ENCODE results near the gene PODNL1.

Gene PODNL1

DNA sequence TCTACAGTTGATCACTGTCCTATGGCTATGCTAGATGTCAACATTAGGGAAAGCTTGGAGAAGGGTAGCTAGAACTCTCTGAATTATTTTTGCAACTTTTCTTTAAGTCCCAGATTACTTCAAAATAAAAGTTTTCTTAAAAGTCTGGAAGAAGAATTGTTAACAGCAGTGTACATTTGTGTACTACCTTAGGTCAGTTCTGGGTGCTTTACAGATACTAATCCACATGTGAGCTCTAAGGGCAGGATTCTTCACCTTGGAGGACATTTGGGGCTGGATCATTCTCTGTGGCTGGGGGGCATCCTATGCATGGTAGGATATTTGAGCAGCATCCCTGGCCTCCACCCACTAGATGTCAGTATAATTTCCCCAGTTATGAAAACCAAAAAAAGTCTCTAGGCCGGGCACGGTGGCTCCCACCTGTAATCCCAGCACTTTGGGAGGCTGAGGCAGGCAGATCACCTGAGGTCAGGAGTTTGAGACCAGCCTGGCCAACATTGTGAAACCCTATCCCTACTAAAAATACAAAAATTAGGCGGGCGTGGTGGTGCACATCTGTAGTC is 35.1 kb downstream of the PODNL1 start:
- intact Hi-C loops (cut with DNase I) = loop anchor here (10.0 kb wide), 1 partner anchor 52 kb away; the partner anchor contains the start of gene DCAF15
- no peak for DNase-seq

DNA sequence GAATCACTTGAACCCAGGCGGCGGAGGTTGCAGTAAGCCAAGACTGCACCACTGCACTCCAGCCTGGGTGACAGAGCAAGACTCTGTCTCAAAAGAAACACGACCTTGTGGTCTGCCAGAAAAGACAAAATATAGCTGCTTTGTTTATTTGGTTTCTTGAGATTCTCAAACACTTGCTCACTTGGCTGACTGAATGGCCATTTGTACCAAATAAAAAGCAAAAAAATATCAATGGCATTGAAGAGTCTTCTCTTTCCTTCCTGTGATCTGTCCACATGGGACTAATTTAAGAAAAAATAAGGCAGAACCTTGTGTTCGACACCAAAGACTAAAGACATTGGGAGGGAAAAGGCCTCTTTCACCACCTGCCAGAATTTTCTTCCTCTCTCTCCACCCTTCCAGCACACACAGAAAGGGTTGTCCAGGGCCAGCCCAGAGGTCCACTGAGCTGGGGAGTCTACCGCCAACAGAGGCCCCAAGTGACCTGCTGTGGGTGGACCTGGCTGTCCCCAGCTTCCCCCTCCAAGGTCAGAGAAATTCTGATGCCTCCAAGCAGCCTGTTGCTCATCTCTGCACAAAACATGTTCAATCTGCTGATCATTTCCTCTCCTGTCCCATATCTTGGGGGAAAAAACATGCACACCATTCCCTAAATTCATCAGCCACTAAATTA is 38.2 kb downstream of the PODNL1 start:
- intact Hi-C loops (cut with DNase I) = loop anchor here (10.0 kb wide), 1 partner anchor 55 kb away; the partner anchor contains the start of gene DCAF15
- DNase-seq = no peak

DNA sequence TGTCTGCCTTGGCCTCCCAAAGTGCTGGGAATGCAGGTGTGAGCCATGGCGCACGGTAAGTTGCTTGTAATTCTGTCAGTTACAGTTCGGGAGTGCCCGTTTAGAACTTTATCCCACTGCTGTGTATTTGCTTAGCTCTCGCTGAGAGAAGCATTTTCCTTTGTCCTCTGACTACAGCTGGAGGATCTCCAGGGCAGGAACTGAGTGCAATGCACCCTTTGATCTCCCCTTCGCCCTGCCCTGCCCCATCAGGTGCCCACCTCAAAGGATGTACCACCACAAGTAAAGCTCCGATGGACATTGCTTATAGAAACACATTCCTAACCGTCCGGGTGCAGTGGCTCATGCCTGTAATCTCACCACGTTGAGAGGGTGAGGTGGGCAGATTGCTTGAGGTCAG is 38.8 kb downstream of the PODNL1 start:
- intact Hi-C loops (cut with DNase I) = no loop called here
- DNase-seq = no peak

DNA sequence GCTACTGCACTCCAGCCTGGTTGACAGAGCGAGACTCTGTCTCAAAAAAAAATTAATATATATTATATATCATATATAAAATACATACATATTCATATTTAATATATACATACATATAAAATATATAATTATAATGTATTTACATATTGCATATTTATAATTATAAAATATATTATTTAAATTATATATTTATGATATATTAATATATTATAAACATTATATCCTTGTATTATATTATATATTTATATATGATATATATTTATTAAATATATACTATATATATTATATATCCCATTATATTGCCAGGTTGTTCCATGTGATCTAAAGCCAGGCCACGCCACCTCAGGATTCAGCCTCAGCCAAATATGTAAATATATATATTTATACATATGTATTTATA is 42.0 kb downstream of the PODNL1 start:
- intact Hi-C loops (cut with DNase I) = no loop called here
- DNase-seq = no peak

DNA sequence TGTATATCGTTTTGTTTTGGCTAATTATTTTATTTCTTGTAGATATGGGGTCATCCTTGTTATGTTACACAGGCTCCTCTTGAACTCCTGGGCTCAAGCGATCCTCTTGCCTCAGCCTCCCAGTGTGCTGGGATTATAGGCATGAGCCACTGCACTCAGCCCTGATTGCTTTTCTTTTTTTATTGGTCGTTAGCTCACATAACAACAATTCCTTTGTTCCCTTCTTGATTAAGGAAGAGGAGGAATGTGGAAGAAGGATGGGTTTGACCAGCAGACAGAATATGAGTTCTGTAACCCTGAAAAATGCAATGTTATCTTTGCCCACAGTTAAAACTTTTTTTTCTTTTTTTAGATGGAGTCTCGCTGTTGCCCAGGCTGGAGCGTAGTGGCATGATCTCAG is 43.7 kb downstream of the PODNL1 start:
- intact Hi-C loops (cut with DNase I) = no loop called here
- DNase-seq = no peak

DNA sequence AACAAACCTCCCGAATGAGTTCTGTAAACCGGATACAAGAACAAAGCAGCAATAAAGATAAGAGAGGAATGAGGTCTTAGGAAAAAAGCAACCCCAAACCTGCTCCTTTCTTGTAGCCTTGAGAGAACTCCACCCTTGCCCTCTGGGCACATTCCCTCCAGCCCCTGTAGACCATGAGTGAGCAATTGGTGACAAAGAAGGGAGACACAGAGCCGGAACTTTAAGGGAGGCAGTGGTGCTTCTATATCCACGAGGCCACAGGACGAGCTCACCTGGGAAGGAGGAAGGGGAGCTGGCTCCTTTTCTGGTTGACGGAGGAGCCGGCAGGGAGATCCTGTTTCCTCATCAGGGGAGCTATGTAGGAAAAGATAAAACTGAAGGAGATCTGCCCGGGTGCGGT is 45.3 kb downstream of the PODNL1 start:
- DNase-seq = no peak

DNA sequence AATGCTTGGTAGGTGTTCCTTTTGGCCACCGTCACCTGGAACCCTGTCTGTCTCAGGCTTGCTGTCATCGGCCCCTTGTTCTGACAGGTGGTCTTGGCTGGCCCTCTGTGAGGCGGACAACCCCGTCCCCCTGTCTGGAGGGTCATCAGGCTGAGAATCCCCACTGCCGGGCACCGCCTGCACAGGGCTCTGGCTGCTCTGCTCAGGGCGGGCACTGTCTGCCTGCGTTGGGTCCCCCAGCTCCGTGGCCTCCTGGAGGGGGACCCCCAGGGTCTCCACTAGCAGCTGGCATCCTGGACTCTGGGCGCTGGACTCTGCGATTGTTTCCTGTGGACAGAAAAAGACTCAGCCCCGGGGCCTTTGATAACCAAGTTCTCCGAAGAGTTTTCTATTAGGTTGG is 48.1 kb downstream of the PODNL1 start:
- no peak for DNase-seq
- intact Hi-C loops (cut with DNase I) = no loop called here

More for the DNA sequence above, 45.3 kb downstream of the PODNL1 start:
- intact Hi-C loops (cut with DNase I) = no loop called here

DNA sequence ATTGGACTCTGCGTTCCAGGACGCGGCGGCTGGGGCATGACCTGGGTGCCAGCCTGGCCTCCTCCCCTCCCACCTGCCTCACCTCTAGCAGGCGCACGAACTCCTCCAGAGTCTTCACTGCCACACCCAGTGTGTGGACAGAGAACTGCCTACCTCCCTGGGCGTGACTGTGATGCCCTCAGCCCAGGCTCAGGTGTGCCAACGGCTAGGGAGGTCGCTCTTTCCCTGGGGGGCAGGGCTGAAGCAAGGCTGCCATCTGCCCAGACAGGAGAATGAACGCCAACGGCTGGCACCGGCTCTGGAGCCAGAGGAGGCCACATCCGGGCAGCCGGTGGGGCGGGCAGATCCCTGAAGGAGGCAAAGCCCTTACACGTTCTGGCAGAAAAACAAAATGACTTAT is 49.9 kb downstream of the PODNL1 start:
- intact Hi-C loops (cut with DNase I) = no loop called here

DNA sequence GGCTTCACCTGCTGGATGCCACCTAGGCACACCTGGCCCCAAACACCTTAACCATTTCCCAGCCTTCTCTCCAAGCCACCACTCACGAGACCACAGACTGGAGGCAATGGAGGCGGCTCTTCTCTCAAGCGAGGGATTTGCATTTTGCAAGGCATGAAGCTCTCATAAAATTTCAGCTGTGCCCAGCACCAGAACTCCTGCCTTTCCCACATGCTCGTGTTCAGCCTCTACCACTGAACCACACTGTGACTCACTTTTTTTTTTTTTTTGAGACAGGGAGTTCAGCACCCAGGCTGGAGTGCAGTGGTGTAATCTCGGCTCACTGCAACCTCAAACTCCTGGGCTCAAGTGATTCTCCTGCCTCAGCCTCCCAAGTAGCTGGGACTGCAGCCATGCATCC is 50.7 kb downstream of the PODNL1 start:
- intact Hi-C loops (cut with DNase I) = no loop called here

More for the DNA sequence above, 49.9 kb downstream of the PODNL1 start:
- DNase-seq = no peak

DNA sequence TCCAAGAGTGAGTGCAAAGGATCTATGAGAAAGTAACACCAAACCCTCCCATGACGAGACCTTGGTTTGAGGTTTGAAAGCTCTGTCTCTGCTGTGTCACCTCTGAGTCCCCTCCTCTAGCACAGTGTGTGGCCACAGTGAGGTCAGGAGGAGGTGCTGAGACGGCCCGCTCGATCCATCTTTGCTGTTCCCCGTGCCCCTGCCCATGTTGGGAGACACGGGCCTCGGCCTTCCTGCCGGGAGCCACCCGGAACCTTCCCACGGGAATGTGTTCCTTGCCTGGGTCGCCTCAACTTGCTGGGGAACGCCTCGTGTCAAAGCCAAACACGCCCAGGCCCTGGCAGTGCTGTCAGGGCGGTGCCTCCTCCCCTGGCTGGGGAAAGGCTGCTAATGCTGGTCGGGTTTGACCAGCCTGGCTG is 51.2 kb downstream of the PODNL1 start:
- intact Hi-C loops (cut with DNase I) = no loop called here
- no peak for DNase-seq

More for the DNA sequence above, 50.7 kb downstream of the PODNL1 start:
- no peak for DNase-seq

DNA sequence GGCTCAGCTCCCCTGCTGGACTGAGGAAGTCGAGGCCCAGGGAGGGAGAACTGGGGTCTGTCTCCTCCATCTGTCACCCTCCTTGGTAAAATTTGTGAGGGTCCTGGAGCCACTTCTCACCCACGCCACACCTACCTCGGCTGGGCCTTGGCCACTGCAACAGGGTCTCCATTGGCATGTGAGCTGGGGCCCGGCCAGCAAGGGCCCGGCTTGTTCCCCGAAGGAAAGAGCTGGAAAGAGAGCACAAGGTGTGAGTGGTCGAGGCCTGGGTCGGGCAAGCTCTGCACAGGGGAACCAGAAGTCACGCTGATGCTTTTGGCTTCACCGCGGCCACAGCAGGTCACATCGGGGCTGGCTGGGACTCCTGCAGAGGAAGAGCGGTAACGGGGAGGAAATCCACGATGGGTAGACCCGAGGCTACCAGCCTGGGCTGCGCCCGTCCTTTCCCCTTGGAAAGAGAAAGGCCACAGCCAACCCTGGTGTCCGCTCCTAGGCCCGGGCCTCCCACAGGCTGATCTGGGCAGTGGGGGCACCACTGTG is 52.3 kb downstream of the PODNL1 start:
- intact Hi-C loops (cut with DNase I) = no loop called here
- no peak for DNase-seq

DNA sequence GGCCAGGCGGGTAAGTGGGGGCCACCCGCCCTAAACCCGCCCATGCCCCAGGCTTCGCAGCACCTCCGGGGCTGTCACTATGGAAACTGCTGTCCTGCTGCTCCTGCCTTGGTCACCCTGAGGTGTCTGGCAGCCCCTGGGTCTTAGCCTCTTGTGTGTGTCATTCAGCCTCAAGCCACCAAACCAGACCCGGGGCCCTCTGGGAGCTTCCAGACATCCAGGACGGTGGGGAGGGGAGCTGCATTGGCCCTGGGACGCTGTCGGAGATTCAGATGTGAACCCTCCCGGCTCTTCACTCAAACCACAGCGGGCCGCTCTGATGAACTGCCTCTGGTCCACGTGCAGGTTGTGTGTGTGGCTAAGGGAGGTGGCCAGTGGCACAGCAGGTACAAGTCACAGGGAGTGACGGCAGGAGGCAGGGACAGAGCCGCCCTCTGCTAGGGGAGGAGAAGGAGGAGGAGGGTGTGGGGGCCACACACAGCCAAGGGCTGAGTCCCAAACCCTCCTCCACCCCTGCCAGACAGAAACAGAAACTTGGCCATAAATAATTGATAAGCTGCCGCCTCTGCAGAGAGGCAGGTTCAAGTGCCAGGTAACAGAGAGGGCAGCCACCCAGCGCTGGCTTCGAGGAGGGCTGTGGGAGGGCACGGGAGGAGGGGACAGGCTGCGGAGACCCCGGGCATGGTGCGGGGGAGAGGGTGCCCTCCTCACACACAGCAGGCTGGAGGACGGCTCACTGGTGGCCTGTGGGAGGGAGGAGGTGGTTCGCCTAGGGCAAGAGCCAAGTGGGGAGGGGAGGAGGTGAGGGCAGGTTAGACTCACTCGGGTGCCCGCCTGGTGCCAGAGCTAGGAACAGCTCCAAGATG is 53.3 kb downstream of the PODNL1 start:
- DNase-seq = no peak
- intact Hi-C loops (cut with DNase I) = no loop called here

DNA sequence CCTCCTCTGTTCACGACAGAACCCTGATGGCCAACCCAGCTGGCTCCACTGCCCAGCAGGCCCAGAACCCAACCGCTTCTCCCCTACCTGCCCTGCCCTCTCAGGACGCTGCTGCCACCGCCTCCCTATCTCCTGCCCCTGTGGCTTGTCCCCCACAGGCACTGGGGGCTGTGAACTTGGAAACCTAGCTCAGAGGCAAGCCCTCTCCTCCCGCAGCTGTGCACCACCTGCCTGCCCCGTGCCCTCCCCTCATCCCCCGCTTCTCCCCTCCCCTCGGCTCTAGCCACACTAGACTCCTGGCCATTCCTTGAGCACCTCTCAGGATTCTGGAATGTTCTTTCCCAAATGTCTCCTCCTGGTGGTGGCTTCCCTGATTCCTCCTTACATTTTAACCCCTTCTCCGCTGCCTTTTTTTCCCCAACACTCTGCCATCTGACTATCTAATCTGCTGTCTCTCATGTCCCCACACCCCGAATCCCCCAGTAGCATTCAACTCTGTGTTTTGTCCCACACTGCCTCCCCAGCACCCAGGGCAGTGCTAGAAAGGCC is 54.6 kb downstream of the PODNL1 start:
- intact Hi-C loops (cut with DNase I) = no loop called here
- no peak for DNase-seq

DNA sequence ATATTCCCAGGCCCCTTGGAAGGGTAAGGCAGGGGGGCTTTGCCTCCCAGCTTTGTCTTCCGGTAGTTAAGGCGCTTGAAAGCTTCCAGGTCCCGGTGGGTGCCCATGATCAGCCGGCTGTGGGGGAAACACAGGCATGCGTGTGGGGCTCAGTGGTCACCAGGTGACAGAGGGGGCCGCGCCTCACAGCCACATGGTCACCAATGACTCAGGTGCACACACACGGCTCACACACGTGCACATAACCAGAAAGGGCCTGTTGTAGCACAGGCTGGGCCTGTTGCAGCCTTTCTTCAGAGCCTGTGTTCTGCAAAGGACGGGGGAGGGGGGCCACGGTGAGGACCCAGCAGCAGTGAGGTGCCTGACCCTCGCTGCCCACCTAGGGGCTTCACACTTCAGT is 55.4 kb downstream of the PODNL1 start:
- DNase-seq = no peak
- intact Hi-C loops (cut with DNase I) = no loop called here

DNA sequence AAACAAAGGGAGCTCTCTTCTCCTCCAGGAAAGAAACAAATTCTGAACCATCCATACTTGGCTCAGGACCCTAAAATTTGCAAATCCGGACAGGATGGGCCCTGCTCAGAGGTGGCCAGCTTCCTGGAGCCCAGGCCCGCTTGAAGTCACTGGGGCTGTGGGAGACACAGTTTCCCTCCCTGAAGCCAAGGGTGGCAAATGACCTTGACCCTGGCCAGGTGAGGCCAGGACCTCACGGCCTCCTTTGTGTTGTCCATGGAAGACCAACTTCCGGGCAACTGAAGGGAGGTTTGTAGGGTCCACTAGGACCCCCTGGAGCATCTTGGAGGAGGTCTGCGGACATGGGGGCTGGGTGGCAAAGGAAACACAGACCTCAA is 55.8 kb downstream of the PODNL1 start:
- DNase-seq = no peak
- intact Hi-C loops (cut with DNase I) = no loop called here

DNA sequence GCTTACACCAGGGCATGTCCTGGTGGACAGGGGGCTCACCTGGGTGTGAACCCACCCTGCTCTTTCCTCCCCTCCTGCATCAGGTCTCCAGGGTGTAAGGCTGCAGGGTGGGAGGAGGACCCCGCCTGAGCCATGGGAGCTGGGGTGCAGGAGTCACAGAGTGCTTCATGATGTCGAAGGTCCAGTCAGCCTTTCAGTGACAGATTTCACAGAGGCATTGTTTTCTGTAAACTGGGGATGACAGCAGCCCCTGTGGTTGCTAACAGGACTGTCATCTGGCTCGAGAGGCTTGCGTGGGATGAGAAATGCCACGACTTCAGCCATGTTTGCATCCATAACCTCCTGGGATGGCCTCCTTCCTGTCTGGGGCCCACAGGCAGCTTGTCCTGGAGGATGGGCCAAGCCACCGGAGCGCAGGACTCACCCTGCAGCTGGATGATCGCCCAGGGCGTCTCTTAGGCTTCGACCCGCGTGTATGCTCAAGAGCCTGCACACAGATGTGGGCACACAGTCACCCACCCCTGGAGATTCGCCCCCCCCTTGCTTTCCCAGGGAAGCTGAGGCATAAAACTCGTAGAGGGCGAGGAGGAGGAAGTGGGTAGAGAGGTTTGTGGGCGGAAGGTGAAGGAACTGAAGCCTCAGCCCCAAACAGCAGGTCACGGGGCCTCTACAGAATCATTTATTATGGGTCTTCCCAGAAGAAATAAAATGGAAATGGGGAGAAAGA is 56.4 kb downstream of the PODNL1 start:
- DNase-seq = peak in 1 of 10 donors; percentile 63
- intact Hi-C loops (cut with DNase I) = no loop called here

DNA sequence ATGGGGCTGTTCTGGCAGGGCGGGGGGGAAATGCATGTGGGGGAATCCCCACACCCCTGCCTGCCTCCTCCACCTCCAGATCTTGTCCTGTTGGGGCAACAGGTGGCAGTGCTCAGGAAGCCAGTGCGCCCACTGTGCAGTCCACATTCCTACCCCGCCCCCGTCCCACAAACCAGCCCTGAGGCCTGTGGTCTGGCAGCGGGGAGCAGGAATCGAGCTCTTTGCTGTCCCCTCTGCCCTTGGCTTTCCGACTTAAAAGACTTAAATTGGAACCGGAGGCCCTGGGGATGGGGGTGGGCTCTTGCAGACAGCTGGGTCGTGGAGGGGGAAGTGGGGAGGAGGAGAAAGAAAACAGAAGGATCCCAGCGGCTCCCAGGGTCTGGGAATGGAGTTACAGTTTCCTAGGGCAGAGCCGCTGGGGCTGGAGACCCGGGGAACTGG is 56.9 kb downstream of the PODNL1 start:
- DNase-seq = no peak
- intact Hi-C loops (cut with DNase I) = no loop called here

Data from posterior cingulate gyrus (tissue), 11 donors.